Measurements from ENCODE around the gene WDR7.

The WDR7 gene

GRCh38 chr18:56815926-56816325 is 164.8 kb downstream of the WDR7 start:
- no peak for DNase-seq

DNA sequence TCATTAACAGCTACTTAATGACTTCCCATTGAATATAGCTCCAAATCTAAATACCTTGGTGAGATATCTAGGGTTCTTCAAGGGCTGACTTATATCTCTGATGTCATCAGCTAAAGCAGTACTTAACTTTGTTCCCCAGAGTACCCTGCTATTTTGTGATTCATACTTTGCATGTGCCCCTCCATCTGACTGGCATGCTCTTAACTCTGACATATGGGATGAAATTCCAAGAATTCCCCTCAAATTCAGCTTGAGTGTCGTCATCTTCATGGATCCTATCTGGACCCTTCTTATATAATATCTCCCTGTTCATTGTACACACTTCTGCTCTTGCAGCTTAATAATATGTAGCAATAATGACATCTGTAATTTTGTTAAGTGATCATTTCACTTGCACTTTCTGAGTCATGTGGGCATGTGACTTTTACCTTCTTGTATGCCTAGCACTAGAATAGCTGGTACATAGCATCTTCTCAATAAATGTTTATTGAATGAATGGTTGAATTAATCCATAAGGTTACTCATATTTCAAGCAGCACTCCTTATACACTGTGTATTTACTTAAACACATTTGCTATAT is 172.9 kb downstream of the WDR7 start:
- no peak for DNase-seq

DNA sequence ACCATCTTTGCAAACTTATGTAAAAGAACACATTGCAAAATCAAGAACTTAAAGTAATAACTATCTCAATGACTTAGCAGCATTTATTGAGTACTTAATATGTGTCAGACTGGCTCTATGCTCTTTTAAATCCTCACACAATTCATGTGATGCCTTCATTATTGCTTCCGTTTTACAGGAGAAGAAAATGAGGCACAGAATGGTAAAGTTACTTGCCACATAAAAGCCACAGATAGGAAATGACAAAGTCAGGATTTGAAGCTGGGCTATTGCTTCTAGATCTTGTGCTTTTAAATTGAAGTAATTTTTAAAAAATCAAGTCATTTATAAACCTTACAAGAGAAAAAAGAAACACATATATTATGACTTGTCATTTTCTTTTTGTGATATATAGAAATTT is 174.2 kb downstream of the WDR7 start:
- DNase-seq: no peak

- no peak for DNase-seq
These were observed 174.7 kb downstream of the WDR7 start for GRCh38 chr18:56825878-56826277.

DNA sequence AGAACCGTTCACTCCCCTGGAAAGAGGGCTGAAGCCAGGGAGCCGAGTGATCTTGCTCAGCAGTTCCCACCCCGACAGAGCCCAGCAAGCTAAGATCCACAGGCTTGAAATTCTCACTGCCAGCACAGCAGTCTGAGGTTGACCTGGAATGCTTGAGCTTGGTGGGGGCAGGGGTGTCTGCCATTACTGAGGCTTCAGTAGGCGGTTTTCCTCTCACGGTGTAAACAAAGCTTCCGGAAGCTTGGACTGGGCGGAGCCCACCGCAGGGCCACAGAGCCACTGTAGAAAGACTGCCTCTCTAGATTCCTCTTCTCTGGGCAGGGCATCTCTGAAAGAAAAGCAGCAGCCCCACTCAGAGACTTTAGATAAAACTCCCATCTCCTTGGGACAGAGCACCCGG is 180.8 kb downstream of the WDR7 start:
- peak; percentile 42 for DNase-seq

GRCh38 chr18:56835331-56835730 is 184.2 kb downstream of the WDR7 start:
- DNase-seq: no peak

DNA sequence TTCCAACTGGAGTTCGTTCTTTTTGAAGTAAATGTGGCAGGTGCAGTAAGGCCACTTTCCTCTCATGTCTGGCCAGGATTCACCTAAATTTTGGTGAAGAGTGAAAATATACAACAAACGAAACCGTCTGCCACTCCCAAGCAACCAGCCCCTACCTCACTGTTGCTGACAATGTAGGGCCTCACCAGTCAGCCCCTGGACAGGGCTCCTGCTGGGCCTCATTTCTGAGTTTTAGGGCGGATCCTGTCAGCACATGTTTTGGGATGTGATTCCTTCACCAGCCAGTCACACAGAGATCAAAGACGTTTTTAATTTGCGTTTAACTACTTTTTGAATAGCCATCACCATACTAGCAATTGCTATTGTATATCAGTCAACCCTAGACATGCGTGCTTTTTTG is 185.0 kb downstream of the WDR7 start:
- no peak for DNase-seq

DNA sequence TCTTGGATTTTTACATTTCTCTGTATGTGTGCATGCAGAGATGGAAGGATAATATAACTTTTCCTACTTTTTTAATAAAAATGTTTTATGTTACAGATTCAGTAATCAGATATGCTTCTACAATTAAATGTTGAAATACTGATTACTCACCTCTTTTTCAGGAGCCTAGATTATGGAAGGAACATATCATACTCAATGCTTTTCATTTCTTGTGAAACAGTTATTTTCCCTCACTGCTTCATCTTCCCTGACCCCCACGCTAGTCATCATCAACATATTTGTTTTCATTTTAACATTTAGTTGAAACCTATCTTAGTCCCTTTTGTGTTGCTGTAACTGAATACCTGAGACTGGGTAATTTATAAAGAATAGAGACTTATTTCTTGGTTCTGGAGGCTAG is 190.7 kb downstream of the WDR7 start:
- DNase-seq: no peak

GRCh38 chr18:56843241-56843640 is 192.1 kb downstream of the WDR7 start:
- DNase-seq: no peak

DNA sequence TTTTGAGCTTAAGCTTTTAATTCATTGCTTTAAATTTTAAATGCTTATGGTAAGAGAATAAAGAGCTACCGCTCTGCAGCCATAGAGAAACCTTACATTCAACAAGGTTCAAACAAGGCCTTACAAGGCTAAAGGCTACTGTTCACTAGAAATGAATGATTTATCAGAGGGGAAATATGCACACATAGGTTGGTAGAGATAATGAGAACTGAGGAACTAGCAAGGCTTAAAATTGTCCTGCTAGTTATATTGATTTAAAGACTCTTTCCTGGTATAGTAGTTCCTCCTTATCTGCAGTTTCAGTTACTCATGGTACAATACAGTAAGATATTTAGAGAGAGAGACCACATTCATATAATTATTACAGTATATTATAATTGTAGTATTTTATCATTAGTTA is 193.4 kb downstream of the WDR7 start:
- DNase-seq: no peak

GRCh38 chr18:56851774-56852173 is 200.6 kb downstream of the WDR7 start:
- no peak for DNase-seq

GRCh38 chr18:56853961-56854360 is 202.8 kb downstream of the WDR7 start:
- no peak for DNase-seq

DNA sequence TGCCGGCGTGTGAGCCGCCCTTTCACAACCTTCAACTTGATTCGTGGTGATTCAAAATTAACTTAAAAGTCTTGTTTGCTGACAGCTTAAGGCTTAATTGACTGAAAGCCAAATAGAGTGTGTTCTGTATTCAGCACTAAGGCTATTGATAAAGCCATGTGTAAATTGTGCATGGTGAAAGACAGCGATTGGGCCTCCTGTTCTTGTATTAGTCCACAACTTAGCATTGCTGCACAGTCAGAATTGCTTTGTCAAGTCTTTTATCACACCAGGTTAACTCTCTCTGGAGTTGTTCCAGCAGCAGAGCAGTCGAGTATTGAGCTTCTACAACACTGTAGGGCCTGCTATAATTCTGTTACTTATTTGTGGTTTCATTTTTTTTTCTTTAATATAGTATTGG is 210.1 kb downstream of the WDR7 start:
- DNase-seq: no peak

DNA sequence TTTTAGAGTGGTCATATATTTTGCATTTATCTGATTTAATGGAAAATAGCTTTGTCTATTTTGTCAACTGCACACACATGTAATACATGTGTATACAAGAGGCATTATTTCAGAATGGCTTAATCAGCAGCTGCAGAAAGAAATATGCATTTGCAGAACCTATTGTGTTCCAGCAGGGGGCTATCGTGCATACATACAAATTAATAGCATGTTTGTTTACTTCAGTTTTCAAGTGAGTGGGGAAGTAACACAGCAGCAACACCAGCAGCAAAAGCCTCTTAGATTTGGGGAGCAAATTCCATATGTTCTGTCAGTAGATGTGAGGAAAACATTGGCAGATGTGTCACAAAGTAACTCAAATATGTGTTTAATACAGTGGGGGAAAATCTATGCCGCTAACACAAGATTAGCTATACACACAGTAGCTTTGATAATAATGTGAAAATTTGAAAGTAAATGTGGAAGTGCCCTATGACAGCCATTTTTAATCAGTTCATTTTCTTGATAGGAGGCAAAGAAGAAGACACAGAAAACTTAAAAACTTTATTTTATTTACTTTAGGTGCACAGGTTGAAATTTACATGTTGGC is 218.1 kb downstream of the WDR7 start:
- DNase-seq: no peak

GRCh38 chr18:56870982-56871381 is 219.8 kb downstream of the WDR7 start:
- DNase-seq: no peak

DNA sequence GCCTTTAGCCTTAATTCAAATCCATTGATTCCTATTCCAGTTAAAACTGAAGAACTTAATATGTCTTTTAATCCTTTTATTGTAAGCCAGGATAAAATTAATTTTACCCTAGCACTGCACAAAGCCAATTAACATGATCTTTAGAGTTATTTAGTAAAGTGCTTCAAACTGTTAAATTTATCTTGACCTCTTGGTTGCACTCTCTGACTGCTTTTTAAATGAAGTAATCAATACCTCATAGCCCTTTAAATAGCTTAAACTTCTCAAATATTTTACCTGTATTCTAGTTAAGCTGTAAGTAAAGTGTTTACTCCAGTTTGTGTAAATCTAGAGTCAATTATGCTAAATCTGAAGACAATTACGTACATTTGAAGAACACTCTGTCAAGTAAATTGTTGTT is 221.0 kb downstream of the WDR7 start:
- no peak for DNase-seq

DNA sequence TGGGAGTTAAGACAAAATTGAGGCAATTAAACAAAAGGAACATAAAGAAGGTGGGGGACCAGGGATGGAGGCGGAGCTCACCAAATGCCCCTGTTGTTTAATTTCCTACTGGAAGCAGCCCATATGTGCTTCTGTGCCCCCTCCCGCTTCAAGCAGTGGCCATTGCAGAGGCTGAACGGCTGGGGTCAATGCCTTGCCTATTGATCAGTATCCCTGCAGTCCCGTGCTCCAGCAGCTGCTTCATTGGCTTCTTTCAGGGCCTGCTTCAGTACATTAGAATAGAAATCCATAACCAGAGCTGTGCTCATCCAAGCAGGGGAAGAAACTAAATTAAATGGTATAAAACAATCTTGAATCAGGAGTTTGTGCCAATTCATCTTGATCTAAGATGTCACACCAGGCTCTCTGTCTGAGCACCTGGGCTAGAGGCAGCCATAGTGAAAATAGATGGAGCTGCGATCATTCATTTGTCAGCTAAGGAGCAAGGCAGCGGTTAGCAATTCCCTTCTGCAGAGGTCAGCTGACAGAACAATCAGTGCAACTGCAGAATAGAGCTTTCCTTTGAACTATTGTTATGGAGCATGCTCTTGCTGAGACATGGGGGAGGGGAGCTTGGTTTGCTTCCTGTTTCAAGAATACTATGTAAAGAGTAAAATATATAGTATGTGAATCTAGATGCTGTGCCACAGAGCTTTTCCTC is 222.4 kb downstream of the WDR7 start:
- DNase-seq: no peak

DNA sequence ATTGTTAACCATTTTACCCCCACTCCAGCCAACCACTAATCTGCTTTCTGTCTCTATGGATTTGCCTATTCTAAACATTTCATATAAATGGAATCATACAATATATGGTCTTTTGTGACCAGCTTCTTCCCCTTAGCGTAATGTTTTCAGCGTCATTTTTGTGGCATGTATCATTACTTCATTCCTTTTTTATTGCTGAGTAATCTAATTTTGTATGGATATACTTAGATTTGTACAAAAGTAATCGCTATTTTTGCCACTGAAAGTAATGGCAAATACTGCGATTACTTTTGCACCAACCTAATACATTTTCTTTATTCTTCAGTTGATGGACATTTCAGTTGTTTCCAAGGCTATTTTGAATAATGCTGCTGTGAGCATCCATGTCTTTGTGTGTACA is 227.6 kb downstream of the WDR7 start:
- no peak for DNase-seq

DNA sequence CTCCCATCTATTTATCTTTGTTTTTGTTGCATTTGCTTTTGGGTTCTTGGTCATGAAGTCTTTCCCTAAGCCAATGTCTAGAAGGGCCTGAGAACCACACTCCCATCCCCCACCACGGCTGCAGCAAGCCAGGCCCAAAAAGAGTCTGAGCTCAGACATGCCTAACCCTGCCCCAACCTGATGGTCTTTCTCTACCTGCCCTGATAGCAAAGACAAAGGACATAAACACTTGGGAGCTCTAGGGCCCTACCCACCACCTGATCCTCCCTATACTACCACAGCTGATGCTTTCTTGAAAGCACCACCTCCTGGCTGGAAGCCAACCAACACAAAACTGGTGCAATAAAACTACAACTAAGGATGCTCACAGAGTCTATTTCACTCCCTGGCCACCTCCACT is 233.4 kb downstream of the WDR7 start:
- DNase-seq: no peak

GRCh38 chr18:56888978-56889377 is 237.8 kb downstream of the WDR7 start:
- DNase-seq: no peak

DNA sequence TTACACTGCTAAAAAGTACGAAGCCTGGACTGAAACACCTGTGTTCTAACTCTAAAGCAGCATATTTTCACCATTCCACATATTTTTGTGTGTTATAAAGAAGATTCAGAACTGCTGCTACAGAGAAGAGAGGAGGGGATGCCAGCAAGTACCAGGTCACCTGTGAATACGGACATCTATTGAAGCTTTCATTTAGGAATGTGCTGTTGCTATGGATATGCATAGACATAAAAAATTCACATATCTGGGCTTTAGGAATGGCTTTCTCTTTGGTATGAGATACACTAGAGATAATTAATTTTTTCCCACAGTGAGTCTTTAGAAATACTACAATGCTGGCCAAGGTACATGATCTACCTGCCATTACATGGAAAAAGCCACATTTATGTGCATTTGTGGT is 238.5 kb downstream of the WDR7 start:
- DNase-seq: no peak

- DNase-seq: no peak
These were observed 239.5 kb downstream of the WDR7 start for GRCh38 chr18:56890632-56891031.

GRCh38 chr18:56891116-56891515 is 240.0 kb downstream of the WDR7 start:
- DNase-seq: no peak

DNA sequence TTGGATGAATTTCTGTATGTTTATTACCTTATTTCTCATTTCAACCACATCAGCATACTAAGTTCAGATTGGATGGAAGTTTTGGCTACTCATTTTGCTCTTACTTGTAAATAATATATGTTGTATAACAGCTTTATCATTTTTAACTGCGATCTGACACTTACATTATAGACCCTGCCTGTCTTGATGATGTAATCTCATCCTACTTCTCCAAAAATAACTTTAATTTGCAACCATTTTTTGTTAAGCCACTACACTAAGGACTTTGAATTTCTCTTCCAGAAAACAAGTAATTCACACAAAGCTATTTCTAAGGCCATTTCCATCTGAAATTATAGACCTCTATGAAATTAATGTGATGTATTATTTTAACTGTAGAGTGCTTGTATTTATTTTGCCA is 240.7 kb downstream of the WDR7 start:
- DNase-seq: no peak

DNA sequence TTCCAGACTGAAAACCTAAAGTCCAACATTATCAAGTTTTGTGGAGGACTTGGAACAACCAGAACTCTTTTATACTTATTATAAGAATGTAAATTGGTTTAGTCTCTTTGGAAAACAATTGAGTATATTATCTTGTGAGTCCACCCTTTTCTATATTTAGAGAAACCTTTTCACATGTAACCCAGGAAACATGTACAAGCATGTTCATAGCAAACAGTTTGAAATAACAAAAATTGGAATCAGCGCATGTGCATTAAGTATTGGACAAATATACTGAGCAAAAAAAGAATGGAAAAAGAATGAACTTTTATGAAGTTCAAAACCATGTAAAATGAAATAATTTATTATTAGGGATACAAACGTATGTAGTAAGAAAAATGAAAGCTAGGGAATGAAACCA is 246.0 kb downstream of the WDR7 start:
- no peak for DNase-seq
